Suprapubic skin (tissue), 3 donors: Measurements from ENCODE around the gene METTL16.

ENCODE experiments used
- EP300 ChIP-seq: sonication (generic); formaldehyde crosslinking; IDR thresholded peaks from one replicate; pipeline ENCODE4 v1.6.1; 2017; ENCODE audit warnings: antibody characterized with exemption
- POLR2A ChIP-seq, 2 donors: fragments of 450-650 bp; IDR thresholded peaks; one replicate each; pipeline ENCODE4 v1.6.1; 2017; ENCODE audit warnings: antibody characterized with exemption in 2 of 2, mild to moderate bottlenecking in 2 of 2, moderate library complexity in 2 of 2
- TF ChIP-seq, protein P1 (sequence below), 2 donors: fragments of 200-600 bp in 1 of 2; fragments of 450-650 bp in 1 of 2; sonication (generic) in 1 of 2; IDR thresholded peaks; one replicate each; pipeline ENCODE4 v1.5.1; 2016 to 2019; ENCODE audit warnings: antibody characterized with exemption in 2 of 2, mild to moderate bottlenecking in 1 of 2, moderate library complexity in 1 of 2

GRCh38 chr17:2396192-2396567 is 115.5 kb downstream of the METTL16 start:
- TF ChIP-seq EP300 (no peak), POLR2A (IDR thresholded peaks at IDR 0.05) (no peak)
- TF ChIP-seq, protein P1, sequence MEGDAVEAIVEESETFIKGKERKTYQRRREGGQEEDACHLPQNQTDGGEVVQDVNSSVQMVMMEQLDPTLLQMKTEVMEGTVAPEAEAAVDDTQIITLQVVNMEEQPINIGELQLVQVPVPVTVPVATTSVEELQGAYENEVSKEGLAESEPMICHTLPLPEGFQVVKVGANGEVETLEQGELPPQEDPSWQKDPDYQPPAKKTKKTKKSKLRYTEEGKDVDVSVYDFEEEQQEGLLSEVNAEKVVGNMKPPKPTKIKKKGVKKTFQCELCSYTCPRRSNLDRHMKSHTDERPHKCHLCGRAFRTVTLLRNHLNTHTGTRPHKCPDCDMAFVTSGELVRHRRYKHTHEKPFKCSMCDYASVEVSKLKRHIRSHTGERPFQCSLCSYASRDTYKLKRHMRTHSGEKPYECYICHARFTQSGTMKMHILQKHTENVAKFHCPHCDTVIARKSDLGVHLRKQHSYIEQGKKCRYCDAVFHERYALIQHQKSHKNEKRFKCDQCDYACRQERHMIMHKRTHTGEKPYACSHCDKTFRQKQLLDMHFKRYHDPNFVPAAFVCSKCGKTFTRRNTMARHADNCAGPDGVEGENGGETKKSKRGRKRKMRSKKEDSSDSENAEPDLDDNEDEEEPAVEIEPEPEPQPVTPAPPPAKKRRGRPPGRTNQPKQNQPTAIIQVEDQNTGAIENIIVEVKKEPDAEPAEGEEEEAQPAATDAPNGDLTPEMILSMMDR (IDR thresholded peaks at IDR 0.05), result no peak
